Cerebellar cortex (tissue), 1 donor: Measurements from ENCODE around the gene GRAMD1A.
A peak's percentile ranks its signal among the peaks of the same experiment; 100 is the strongest.
"Not testable (repeated sequence)": the region's sequence is repeated elsewhere in the genome, so short reads cannot be mapped to it uniquely, and the experiment has no call there.

Experiments used
- DNase-seq: peaks from one replicate; pipeline ENCODE4 v3.0.0-alpha.2; 2015; ENCODE audit warnings: low spot score

The GRAMD1A gene

DNA sequence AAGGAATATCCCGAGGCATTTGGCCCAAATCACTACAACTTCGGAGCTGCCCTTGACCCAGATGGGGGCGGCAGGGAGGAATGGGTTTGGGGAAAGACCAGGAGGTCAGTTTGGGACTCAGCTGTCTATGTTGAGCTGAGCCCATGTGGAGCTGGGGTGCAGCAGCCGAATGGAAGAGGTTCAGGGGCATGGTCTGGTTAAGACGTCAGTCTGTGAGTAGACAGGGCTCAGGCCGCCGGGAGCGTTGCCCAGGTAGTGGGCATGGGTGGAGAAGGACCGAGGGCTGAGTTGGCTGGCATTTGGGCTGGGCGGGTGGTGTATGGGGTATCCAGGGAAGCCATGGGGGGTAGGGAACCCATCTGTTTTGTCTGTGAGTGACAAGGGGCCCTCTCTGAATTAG lies 20.9 kb downstream of the GRAMD1A start:
- DNase-seq: no peak

DNA sequence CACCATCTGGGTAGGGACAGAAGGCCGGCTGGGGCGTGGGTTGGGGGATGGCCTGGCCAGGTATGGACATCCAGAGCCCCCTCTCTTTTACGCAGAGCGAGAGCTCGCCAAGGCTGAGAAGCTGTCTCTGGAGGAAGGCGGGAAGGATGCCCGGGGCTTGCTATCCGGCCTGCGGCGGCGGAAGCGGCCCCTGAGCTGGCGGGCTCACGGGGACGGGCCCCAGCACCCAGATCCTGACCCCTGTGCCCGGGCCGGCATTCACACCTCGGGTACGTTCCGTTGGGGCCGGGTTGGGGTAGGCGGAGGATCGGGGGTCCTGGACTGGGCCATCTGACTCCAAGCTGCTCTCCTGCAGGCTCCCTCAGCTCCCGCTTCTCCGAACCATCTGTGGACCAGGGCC lies 21.5 kb downstream of the GRAMD1A start:
- no peak for DNase-seq

- no peak for DNase-seq
Measured at GRCh38 chr19:35022460-35022859, 22.3 kb downstream of the GRAMD1A start.

DNA sequence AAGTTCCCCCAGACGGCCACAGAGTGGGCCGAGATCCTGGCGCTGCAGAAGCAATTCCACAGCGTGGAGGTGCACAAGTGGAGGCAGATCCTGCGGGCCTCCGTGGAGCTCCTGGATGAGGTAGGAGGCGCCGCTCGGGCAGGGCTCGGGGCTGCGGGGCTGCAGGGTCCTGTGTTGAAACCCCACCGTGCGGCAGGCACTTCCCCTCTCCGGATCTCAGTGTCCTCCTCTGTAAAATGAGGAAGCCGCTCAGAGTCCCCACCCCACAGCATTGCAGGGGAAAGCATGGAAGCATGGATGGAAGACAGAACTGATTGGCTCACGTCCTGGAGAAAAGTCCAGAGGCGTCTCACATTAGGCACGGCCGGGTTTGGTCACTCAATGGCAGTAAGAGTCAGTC lies 23.3 kb downstream of the GRAMD1A start:
- DNase-seq: no peak

DNA sequence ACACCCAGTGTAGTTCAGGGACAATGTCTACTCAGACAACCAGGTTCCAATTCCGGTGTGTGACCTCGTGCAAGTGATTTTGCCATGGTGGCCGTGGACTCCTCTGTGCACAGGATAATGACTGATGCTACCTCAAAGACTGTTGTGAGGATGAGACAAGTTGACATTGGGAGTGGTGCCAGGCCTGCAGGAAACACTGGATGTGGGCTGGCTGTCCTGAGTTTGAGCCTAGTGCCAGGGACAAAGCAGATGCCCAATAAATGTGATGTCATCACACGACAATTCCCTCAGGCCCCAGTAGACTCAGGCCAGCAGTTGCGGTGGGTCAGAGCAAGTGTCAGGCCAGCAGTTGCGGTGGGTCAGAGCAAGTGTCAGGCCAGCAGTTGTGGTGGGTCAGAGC lies 24.0 kb downstream of the GRAMD1A start:
- DNase-seq: no peak

DNA sequence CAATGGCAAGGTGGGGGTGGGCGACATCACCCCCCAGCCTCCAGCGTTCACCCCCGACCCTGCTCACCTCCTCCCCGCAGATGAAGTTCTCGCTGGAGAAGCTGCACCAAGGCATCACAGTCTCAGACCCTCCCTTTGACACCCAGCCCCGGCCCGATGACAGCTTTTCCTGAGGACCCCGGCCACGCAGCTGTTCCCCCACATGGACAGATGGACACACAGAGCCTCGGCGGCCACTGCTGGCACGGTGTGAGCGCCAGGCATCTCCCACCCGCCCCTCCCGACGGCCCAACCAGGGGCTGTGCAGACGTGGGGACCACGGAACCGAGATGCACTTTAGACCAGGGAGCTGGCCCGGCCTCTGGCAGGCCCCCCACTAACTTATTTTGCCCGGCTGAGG lies 25.8 kb downstream of the GRAMD1A start:
- no peak for DNase-seq

DNA sequence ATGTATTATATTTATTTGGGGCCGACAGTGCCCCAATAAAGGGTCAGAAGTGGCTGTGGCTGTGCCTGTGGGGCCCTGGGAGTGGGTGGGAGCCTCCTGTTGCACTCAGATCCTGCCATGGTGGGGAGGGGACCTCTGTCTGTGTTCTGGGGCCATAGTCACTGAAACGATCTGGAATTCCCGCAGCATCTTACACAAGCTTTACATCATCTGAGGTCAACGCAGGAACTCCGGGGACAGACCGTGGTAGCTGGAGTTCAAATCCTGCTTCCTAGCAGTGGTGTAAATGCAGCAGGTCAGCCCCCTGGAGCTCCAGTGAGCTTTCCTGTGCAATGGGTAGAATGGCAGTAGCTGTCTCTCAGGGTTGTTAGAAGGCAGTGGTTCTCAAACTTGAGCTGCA lies 26.3 kb downstream of the GRAMD1A start:
- DNase-seq: no peak

DNA sequence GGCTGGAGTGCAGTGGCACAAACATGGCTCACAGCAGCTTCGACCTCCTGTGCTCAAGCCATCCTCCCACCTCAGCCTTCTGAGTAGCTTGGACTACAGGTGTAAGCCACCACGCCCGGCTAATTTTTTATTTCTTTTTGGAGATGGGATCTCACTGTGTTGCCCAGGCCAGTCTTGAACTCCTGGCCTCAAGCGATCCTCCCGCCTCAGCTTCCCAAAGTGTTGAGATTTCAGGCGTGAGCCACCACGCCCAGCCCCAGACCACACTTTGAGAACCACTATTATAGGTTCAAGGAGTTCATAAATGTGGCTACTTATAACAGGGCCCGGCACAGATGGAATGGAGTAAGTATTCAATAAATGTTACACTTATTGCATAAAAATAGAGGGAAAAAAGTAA lies 26.9 kb downstream of the GRAMD1A start:
- no peak for DNase-seq

GRCh38 chr19:35027851-35028599 lies 27.9 kb downstream of the GRAMD1A start:
- no peak for DNase-seq

GRCh38 chr19:35028600-35028885 lies 28.4 kb downstream of the GRAMD1A start:
- not testable (repeated sequence) for DNase-seq

GRCh38 chr19:35029275-35029736 lies 29.2 kb downstream of the GRAMD1A start:
- not testable (repeated sequence) for DNase-seq

- no peak for DNase-seq
Measured at GRCh38 chr19:35029737-35030256, 29.7 kb downstream of the GRAMD1A start.

DNA sequence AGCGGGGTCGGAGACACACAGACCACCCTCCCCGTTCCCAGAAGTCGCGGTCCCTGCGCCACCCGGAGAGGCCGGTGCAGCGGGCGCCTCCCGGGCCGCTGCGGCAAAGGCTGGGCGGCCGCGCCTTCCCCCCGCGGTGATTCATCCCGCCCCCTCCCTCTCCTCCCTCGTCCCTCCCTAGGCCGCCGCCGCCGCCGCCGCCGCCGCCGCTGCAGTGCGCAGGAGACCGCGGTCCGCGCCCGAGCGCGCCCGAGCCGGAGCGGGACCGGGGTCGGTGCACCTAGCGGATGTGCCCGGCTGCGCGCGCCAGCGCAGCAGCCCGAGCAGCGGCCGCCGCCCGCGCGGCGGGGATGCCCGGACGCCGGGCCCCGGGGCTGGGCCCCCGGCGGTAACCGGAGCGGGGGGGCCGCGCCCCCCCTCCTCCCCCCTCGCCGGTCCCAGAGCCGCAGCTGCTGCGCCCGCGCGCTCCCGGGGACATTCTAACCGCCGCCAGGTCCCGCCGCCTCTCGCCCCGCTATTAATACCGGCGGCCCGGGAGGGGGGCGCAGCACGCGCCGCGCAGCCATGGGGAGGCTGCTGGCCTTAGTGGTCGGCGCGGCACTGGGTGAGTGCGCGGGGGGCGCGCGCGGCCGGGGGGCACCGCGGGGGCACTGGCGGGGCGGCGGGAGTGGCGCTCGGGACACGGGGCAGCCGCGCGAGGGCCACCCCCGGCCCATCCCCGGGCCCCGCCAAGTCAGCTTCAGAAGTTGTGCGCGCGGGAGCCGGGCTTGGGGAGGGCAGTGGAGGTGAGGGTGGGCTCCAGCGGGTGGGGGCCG lies 30.3 kb downstream of the GRAMD1A start, which contains the start of gene SCN1B:
TSS of gene SCN1B (plus strand) at position 214 of the 815 bp plus-strand sequence. CDS start at position 565, 351 bp downstream.
- DNase-seq: no peak

DNA sequence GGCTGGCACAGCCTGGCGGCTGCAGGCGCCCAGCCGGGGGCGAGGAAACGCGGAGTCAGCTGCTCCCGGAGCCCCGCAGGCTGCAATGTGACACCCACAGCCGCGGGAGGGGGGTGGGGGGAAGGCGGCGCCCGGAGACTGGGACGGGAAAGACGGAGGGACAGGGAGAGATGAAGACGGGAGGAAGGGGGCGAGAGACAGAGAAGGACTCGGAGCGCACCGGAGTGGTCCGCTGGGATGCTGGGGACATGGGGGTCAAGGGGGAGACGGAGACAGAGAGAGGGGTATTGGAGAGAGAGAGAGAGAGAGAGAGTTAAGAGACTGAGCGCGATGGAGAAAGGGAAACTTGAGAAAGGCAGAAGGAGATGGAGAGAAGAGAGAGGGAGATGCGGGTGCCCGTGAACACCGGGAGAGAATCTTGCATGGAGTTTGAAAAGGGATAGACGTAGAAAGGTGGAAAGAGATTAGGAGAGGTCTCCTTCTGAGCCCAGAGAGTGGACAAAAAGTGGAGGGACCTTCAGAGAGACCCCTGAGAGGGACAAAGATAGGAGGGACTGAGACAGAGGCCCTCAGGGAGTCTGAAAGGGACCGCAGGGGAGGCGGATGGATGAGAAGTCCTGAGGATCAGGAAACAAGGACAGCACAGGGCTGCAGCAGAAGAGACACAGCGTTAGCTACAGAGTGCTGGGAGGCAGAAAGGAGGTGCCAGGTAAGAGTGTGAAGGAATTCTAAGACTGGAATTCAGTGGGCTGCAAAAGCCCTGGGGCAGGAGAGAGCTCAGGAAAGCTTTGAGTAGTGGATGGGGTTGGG lies 31.2 kb downstream of the GRAMD1A start:
- DNase-seq: peak; percentile 63

DNA sequence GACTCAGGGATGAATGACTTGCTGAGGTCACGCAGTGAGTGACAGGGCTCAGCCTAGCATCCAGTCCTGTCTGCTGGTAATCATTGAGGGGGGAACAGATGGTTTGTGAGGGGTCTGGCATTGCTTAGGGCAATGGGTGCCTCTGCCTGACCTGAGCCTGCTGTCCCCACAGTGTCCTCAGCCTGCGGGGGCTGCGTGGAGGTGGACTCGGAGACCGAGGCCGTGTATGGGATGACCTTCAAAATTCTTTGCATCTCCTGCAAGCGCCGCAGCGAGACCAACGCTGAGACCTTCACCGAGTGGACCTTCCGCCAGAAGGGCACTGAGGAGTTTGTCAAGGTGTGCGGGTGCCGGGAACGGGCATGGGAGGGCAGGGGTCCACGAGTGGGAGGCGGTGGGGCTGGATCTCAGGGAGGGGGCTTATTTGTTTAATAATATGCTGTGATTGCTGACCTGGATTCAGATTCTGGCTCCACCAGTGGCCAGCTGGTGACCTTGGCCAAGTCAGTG lies 32.3 kb downstream of the GRAMD1A start:
- no peak for DNase-seq

- peak; percentile 69 for DNase-seq
Measured at GRCh38 chr19:35033067-35034004, 33.2 kb downstream of the GRAMD1A start.

DNA sequence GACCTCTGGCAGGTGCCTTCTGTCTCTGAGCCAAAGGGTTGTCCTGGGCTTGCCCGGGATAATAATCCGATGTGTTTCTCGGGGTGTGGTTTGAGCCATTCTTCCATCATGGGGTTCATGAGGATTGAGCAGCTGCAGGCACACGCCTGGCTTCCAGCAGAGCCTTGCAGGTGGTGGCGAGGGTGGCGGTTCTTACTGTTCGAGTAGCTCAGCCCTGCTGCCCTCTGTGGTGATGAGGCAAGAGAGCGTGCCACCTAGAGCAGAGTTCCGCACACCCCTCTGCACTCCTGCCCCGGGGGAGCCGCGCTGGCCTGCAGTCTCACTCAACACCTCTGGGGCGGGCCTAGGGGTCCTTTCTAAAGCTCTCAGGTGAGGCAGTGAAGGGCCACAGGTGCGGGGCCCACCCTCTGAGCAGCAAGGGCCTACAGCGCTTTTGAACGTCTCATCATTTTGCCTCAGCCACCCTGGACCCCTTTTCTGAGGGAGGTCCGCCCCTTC lies 33.9 kb downstream of the GRAMD1A start:
- DNase-seq: no peak

DNA sequence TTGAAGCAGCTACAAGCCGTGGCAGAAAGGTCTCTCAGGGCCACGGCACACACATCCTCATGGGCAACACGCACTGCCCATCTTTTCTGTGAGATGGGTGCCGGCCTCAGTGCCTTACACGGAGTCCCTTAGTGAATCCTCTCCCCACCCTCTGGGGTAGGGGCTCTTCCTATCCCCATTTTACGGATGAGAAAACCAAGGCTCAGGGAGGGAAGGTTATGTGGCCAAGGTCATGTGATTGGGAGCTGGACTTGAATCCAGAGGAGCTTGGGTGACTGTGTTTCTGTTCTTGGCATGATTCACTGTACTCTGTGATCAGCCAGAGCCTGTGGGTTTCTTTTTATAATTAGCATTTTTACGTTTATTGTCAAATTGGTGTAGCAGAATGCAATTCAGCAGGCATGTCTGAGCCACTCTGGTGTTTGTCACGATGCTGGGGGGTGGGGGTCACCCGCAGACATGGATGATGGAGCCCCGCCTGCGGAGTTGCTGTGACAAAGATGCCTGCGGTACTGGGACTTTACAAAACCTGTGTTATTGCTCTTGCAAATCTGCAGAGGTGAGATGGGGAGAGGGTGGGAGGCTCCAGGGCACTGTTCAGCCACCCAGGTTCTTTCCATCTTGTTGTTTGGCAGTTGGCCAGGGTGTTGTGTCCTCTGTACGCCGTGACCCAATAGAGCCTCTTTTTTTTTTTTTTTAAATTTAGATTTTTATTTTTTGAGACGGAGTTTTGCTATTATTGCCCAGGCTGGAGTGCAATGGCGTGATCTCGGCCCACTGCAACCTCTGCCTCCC lies 34.7 kb downstream of the GRAMD1A start:
- peak; percentile 45 for DNase-seq

- peak; percentile 94 for DNase-seq
Measured at GRCh38 chr19:35037716-35038622, 37.8 kb downstream of the GRAMD1A start.
